Spleen (tissue), 11 donors: ENCODE measurements around the gene TPM1. TPM values are rescaled to one million over a fixed set of nuclear protein-coding genes. Genes with fewer than 3 reads are reported as not detected.

Experiments used
- DNase-seq: peaks from one replicate; pipeline ENCODE4 v3.0.0-alpha.2; 2020
- H3K27ac ChIP-seq, 8 donors: fragments of 200-600 bp; sonication (generic) in 7 of 8; 1 replicate in 4 of 8; 2 replicates in 4 of 8; pipeline versions ENCODE4 v1.5.0 to v1.8.0; 2016 to 2021; ENCODE audit warnings: inconsistent platforms in 4 of 8, mild to moderate bottlenecking in 4 of 8, moderate library complexity in 1 of 8
- H3K27me3 ChIP-seq, 7 donors: fragments of 200-600 bp; sonication (generic) in 6 of 7; replicated peaks in 1 of 7; 1 replicate in 4 of 7; 2 replicates in 3 of 7; pipeline versions ENCODE4 v1.5.0 to v1.8.0; 2016 to 2021; ENCODE audit warnings: inconsistent platforms in 3 of 7, mild to moderate bottlenecking in 1 of 7
- H3K36me3 ChIP-seq, 6 donors: fragments of 200-600 bp; sonication (generic) in 5 of 6; 1 replicate in 4 of 6; 2 replicates in 2 of 6; pipeline versions ENCODE4 v1.5.0 to v1.8.0; 2016 to 2021; ENCODE audit warnings: inconsistent platforms in 2 of 6
- H3K4me1 ChIP-seq, 6 donors: fragments of 200-600 bp; sonication (generic) in 5 of 6; 1 replicate in 3 of 6; 2 replicates in 3 of 6; pipeline versions ENCODE4 v1.5.0 to v1.8.0; 2016 to 2021; ENCODE audit warnings: inconsistent platforms in 3 of 6
- H3K4me3 ChIP-seq, 8 donors: fragments of 200-600 bp; sonication (generic) in 7 of 8; 1 replicate in 4 of 8; 2 replicates in 4 of 8; pipeline versions ENCODE4 v1.5.0 to v1.8.0; 2016 to 2021; ENCODE audit warnings: inconsistent platforms in 4 of 8, mild to moderate bottlenecking in 4 of 8, moderate library complexity in 2 of 8
- H3K9me3 ChIP-seq, 8 donors: fragments of 200-600 bp; sonication (generic) in 7 of 8; 1 replicate in 4 of 8; 2 replicates in 4 of 8; pipeline versions ENCODE4 v1.5.0 to v1.8.0; 2016 to 2021; ENCODE audit warnings: inconsistent platforms in 4 of 8
- POLR2A ChIP-seq, 3 donors: fragments of 450-650 bp; IDR thresholded peaks; one replicate each; pipeline ENCODE4 v1.5.1; 2017; ENCODE audit warnings: antibody characterized with exemption in 3 of 3, mild to moderate bottlenecking in 1 of 3
- POLR2AphosphoS5 ChIP-seq, 3 donors: sonication (generic); formaldehyde crosslinking; IDR thresholded peaks; one replicate each; pipeline ENCODE4 v1.5.1; 2017; ENCODE audit warnings: antibody characterized with exemption in 3 of 3
- WGBS, 5 donors: extraction: QIAGEN DNeasy Blood & Tissue Kit in 3 of 5; methylation state at CpG; one replicate each; pipeline versions ENCODE4 v1.1.5 to v1.1.7; 2013 to 2018; 5-methylcytosine and 5-hydroxymethylcytosine counted together
- intact Hi-C: fragments of 100-400 bp; cut with DNase I; formaldehyde crosslinking; loops from one replicate; pipeline ENCODE4 v1.15.0; 2023; ENCODE audit warnings: low total_unique reads
- polyA plus RNA-seq, 3 donors: library from polyadenylated mRNA; stranded (reverse); fragments of 200-250 nt; gene quantifications; one replicate each; pipeline ENCODE4 v1.2.1, GENCODE V29; 2013
- total RNA-seq, 7 donors: library from RNA; depleted of rRNA in 3 of 7; stranded (reverse); fragments of >200 nt in 3 of 7; fragmentation: NEBNext Ultra II Directional in 4 of 7; extraction: Animal tissue kit (Norgen Biotek cat#: 25700) in 4 of 7; gene quantifications; one replicate each; pipeline versions ENCODE4 v1.1.0 to v1.2.1, GENCODE V29; 2016 to 2021
- TF ChIP-seq, protein P1 (sequence below), 11 experiments: fragments of 200-600 bp in 7 of 11; fragments of 450-650 bp in 4 of 11; sonication (generic) in 4 of 11; IDR thresholded peaks in 8 of 11; conservative IDR thresholded peaks in 3 of 11; 1 replicate in 7 of 11; 2 replicates in 4 of 11; pipeline versions ENCODE4 v1.4.0 to v1.8.0; 2016 to 2021; ENCODE audit warnings: antibody characterized with exemption in 11 of 11, inconsistent platforms in 4 of 11, mild to moderate bottlenecking in 1 of 11
- donor health status: healthy with polysubstance abuse.
- donor health status: DM: no; HTN: no; CAD: no; lungs with moderate emphysema.
- donor health status: DM: no; HTN: no; CAD: no.
- donor health status: Bipolar disorder and iron deficiency.
- donor health status: healthy.
- donor health status: DM: no; HTN: no; CAD: no.
- donor health status: DM: yes; HTN: yes; CAD: no.

TPM1 gene
- total and polyA plus RNA-seq, 10 donors: 70.6 to 317 (median 123) TPM

DNA sequence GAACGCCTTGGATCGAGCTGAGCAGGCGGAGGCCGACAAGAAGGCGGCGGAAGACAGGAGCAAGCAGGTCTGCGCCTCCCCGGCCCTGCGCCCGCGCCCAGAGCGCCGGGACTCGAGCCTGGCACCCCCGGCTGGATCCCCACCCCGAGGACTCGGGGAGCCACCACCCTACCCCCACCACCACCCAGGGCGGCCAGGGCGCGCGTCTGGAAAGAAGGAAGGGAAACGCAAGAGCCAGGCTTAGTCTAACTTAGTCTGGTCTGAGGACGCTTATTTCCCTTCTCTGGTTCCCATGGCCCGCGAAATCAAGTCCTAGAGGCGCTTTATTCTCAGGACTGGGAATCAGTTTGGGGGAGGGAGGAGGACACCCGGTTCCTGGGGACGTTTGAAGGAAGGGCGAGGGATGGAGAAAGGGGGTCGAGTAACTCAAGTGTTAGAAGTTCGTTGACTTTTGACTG is 359 bp downstream of the TPM1 start:
- no peaks in the 10 kb centered on the region for H3K36me3 ChIP-seq
- H3K4me1 ChIP-seq: peaks cover 19 to 45% (median 33%) of the 10 kb centered on the region in 6 donors
- peak overlapping the region; percentile 39 to 73 (median 52) for H3K4me3 ChIP-seq
- H3K27ac ChIP-seq: peak overlapping the region in 7 of 8 donors; percentile 64 to 84 (median 75)
- WGBS, 5 donors: 1 to 2% (median 2%) methylated on average over 23 to 31 of the region's 31 CpGs
- DNase-seq: peak; percentile 76
- H3K9me3 ChIP-seq: no peaks in the 10 kb centered on the region
- TF ChIP-seq POLR2A (IDR thresholded peaks at IDR 0.05): no peak
- no peak for TF ChIP-seq POLR2AphosphoS5 (IDR thresholded peaks at IDR 0.05)
- TF ChIP-seq, protein P1, sequence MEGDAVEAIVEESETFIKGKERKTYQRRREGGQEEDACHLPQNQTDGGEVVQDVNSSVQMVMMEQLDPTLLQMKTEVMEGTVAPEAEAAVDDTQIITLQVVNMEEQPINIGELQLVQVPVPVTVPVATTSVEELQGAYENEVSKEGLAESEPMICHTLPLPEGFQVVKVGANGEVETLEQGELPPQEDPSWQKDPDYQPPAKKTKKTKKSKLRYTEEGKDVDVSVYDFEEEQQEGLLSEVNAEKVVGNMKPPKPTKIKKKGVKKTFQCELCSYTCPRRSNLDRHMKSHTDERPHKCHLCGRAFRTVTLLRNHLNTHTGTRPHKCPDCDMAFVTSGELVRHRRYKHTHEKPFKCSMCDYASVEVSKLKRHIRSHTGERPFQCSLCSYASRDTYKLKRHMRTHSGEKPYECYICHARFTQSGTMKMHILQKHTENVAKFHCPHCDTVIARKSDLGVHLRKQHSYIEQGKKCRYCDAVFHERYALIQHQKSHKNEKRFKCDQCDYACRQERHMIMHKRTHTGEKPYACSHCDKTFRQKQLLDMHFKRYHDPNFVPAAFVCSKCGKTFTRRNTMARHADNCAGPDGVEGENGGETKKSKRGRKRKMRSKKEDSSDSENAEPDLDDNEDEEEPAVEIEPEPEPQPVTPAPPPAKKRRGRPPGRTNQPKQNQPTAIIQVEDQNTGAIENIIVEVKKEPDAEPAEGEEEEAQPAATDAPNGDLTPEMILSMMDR (IDR thresholded peaks at IDR 0.05 in 8 of 11, conservative IDR thresholded peaks at IDR 0.05 in 3 of 11): no peak
- intact Hi-C loops: loop anchor here (10.0 kb wide), 1 partner anchor 232 kb away; the partner anchor contains the start of gene APH1B
- H3K27me3 ChIP-seq: peaks cover 6 to 80% (median 59%) of the 10 kb centered on the region in 7 donors

DNA sequence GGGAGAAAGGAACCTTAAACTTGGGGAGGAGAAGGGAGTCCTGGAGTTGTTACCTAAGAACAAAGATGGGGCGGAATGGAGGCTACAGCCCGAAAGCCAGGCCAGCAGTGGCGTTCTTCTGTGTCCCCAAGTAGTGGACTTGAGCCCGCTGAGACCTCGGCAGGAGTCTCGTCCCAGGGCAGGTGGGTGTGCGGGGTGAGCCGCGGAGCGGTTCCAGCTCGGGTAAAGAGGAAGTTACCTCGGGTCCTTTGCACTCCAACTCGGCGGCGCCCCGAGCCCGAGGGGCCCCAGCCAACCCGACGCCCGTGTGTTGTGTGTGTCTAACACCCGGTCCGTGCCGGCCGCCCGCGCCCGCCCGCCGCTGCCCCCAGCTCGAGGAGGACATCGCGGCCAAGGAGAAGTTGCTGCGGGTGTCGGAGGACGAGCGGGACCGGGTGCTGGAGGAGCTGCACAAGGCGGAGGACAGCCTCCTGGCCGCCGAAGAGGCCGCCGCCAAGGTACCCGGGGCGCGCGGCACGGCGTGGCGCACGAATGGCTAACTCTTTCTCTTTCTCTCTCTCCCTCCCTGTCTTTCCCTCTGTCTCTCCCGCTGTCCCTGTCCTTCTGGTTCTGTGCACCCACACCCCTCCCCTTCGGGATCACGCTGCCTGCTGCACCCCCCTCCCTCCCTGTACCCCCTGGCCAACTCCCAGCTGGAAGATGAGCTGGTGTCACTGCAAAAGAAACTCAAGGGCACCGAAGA is 959 bp downstream of the TPM1 start:
- TF ChIP-seq POLR2A (IDR thresholded peaks at IDR 0.05) (no peak), POLR2AphosphoS5 (IDR thresholded peaks at IDR 0.05) (peak in 2 of 3 donors; percentile 11 to 56)
- Histone ChIP-seq H3K4me1 (peaks cover 19 to 47% (median 34%) of the 10 kb centered on the region in 6 donors), H3K27me3 (peaks cover 6 to 80% (median 59%) of the 10 kb centered on the region in 7 donors), H3K27ac (peak overlapping the region in 7 of 8 donors; percentile 64 to 84 (median 75)), H3K4me3 (peak overlapping the region; percentile 39 to 73 (median 52)), H3K36me3 (no peaks in the 10 kb centered on the region), H3K9me3 (no peaks in the 10 kb centered on the region)
- peak; percentile 90 for DNase-seq
- intact Hi-C loops: loop anchor here (10.0 kb wide), 1 partner anchor 231 kb away; the partner anchor contains the start of gene APH1B
- WGBS, 5 donors: 0 to 5% (median 2%) methylated on average over 34 to 54 of the region's 54 CpGs

DNA sequence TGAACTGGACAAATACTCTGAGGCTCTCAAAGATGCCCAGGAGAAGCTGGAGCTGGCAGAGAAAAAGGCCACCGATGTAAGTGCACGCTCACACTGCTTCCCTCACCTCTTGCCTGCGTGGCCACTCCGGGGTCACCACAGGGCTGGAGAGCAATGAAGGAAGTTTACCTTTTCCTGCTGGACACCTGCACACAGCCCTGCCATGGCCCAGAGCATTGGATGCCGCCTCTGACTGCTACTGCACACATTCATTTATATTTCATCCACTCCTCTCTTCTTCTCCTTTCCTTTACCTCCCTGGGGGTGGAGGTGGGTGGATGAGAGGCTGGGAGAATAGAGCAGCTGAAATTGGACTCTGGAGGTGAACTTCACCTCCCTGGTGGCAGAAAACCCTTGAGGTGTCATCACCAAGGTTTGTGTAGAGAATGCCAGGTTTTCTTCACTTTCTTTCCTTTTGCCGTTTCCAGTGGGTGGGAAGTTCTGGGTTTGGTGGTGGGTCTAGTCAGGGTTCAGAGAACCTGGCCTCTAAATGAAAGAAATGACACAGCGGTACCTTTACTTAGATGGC is 1.6 kb downstream of the TPM1 start:
- peaks cover 6 to 80% (median 59%) of the 10 kb centered on the region in 7 donors for H3K27me3 ChIP-seq
- intact Hi-C loops: loop anchor here (10.0 kb wide), 1 partner anchor 231 kb away; the partner anchor contains the start of gene APH1B
- WGBS, 5 donors: 31 to 56% (median 44%) methylated on average over 7 of the region's 7 CpGs
- TF ChIP-seq, protein P1 (IDR thresholded peaks at IDR 0.05 in 8 of 11, conservative IDR thresholded peaks at IDR 0.05 in 3 of 11): no peak
- no peak for TF ChIP-seq POLR2A (IDR thresholded peaks at IDR 0.05)
- TF ChIP-seq POLR2AphosphoS5 (IDR thresholded peaks at IDR 0.05): no peak
- H3K4me3 ChIP-seq: peak overlapping the region; percentile 39 to 73 (median 52)
- DNase-seq: no peak
- H3K27ac ChIP-seq: peak overlapping the region in 6 of 8 donors; percentile 64 to 84 (median 75)
- no peaks in the 10 kb centered on the region for H3K36me3 ChIP-seq
- no peaks in the 10 kb centered on the region for H3K9me3 ChIP-seq
- H3K4me1 ChIP-seq: peaks cover 19 to 54% (median 40%) of the 10 kb centered on the region in 6 donors

DNA sequence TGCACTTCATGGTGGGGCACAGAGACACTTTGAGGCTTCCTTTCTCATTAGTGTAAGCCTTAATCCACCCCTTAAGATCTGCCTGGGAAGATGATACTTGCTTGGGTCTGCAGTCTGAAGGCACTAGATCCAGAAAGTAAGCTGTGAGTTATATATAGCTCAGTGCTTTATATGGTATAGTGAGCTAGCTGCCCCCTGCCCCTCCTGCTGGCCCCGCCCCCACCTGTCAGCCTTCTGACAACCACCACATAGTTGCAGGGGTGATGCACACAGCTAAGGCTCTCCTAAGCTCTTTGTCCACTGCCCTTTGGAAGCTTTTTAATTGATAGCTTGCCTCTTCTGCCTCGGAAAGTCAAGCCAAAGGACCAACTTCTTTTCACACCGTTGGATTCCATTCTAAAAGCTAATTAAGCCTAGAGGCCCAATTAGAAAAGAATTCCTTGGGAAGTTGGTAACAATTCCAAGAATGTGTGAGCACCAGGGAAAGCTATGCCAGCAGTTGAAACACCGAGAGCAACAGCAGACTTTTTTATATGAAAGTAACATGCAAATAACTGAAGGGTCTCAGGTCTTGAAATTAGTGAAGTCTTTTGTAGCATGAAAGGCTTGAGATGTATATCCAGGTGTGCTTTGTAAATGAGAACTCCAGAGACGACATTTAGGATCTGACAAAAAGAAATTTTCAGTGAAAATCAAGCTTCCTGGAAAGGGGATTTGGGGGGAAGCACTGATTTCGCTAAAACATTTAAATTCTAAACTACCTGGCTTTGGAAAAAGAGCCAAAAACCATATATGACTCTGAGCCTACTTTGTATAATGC is 2.3 kb downstream of the TPM1 start:
- WGBS, 5 donors: 34 to 43% (median 36%) methylated on average over 6 of the region's 6 CpGs
- peaks cover 25 to 61% (median 46%) of the 10 kb centered on the region in 6 donors for H3K4me1 ChIP-seq
- peaks cover 6 to 76% (median 59%) of the 10 kb centered on the region in 7 donors for H3K27me3 ChIP-seq
- intact Hi-C loops: loop anchor here (10.0 kb wide), 1 partner anchor 230 kb away; the partner anchor contains the start of gene APH1B
- DNase-seq: no peak
- H3K4me3 ChIP-seq: peak overlapping the region in 7 of 8 donors; percentile 39 to 73 (median 51)
- TF ChIP-seq POLR2A (IDR thresholded peaks at IDR 0.05) (no peak), POLR2AphosphoS5 (IDR thresholded peaks at IDR 0.05) (no peak)
- TF ChIP-seq, protein P1 (IDR thresholded peaks at IDR 0.05 in 8 of 11, conservative IDR thresholded peaks at IDR 0.05 in 3 of 11): no peak
- H3K9me3 ChIP-seq: no peaks in the 10 kb centered on the region
- H3K36me3 ChIP-seq: no peaks in the 10 kb centered on the region
- peak overlapping the region in 6 of 8 donors; percentile 26 to 84 (median 75) for H3K27ac ChIP-seq
